HepG2 (cell line): ENCODE measurements around the gene BCL2. TPM values are rescaled to one million over a fixed set of nuclear protein-coding genes. Genes with fewer than 3 reads are reported as not detected.

ENCODE experiments used
- ATAC-seq: fragments of 200-7000 bp; cut with Tn5 transposase; 3 replicates; pipeline ENCODE4 v1.9.1; 2020; ENCODE audit warnings: mild to moderate bottlenecking, moderate library complexity
- BruUV-seq: library from RNA; stranded (reverse); fragments of 400-500 nt; replicated peaks from 2 replicates; lab custom pipeline; 2021; lab: Mats Ljungman, UMichigan
- CTCF ChIA-PET: fragments of 300-600 bp; formaldehyde crosslinking; extraction: SDS; loops from one replicate; lab custom pipeline; 2021; ENCODE audit warnings: low total read pairs, inconsistent platforms, low intra/inter-chr PET ratio; lab: Yijun Ruan, JAX
- POLR2A ChIA-PET: fragments of 350-600 bp; sonication (Branson Sonifier 250); formaldehyde crosslinking; loops from one replicate; lab custom pipeline; 2020; ENCODE audit warnings: antibody characterized with exemption, inconsistent platforms; lab: Yijun Ruan, JAX
- DNase-seq: peaks from one replicate; pipeline ENCODE4 v3.0.0-alpha.2; 2015; ENCODE audit warnings: low spot score
- FAIRE-seq: peaks from 3 replicates; lab custom pipeline; 2011; peaks lifted over from hg19 to GRCh38; lab: Jason Lieb, UNC
- H2AFZ ChIP-seq: one replicate; pipeline ENCODE4 v1.6.1; 2011; ENCODE audit warnings: low read length, inconsistent platforms
- H3K27ac ChIP-seq: fragments of 300-600 bp; 3 replicates; pipeline ENCODE4 v1.8.0; 2011; ENCODE audit warnings: mixed run types, mild to moderate bottlenecking, mixed read lengths, low read length, inconsistent platforms; ENCODE audit not compliant: insufficient read depth; ENCODE audit errors: extremely low read length
- H3K27me3 ChIP-seq, 2 experiments: fragments of 200-600 bp in 1 of 2; 2 replicates in 1 of 2; 3 replicates in 1 of 2; pipeline versions ENCODE4 v1.6.0 to v1.8.0; 2011; ENCODE audit warnings: low read length in 2 of 2, mild to moderate bottlenecking in 2 of 2, moderate library complexity in 2 of 2, inconsistent platforms in 1 of 2; ENCODE audit not compliant: insufficient read depth in 2 of 2, control insufficient read depth in 1 of 2
- H3K36me3 ChIP-seq, 2 experiments: fragments of 200-600 bp in 1 of 2; replicated peaks in 1 of 2; 2 replicates in 1 of 2; 3 replicates in 1 of 2; pipeline versions ENCODE4 v1.5.1 to v1.8.0; 2011; ENCODE audit warnings: low read length in 2 of 2, inconsistent platforms in 1 of 2; ENCODE audit not compliant: insufficient read depth in 2 of 2, control insufficient read depth in 1 of 2
- H3K4me1 ChIP-seq: 2 replicates; pipeline ENCODE4 v1.5.1; 2012; ENCODE audit warnings: low read length, inconsistent platforms; ENCODE audit not compliant: insufficient read depth
- H3K4me2 ChIP-seq: 2 replicates; pipeline ENCODE4 v1.6.0; 2011; ENCODE audit warnings: low read depth, low read length, inconsistent platforms
- H3K4me3 ChIP-seq, 3 experiments: fragments of 200-600 bp in 1 of 3; sonication (generic), shearing (Covaris generic) in 1 of 3; replicated peaks in 1 of 3; 2 replicates each; pipeline ENCODE4 v1.5.1; 2011 to 2016; ENCODE audit warnings: low read length in 3 of 3, inconsistent platforms in 2 of 3, low read depth in 2 of 3, mild to moderate bottlenecking in 2 of 3, control low read depth in 1 of 3, mixed read lengths in 1 of 3; ENCODE audit not compliant: insufficient read depth in 1 of 3
- H3K79me2 ChIP-seq: one replicate; pipeline ENCODE4 v1.6.1; 2011; ENCODE audit warnings: low read length, inconsistent platforms; ENCODE audit not compliant: insufficient read depth
- H3K9ac ChIP-seq: 2 replicates; pipeline ENCODE4 v1.6.0; 2011; ENCODE audit warnings: mild to moderate bottlenecking, low read depth, low read length, inconsistent platforms; ENCODE audit not compliant: insufficient read depth
- H3K9me3 ChIP-seq: 2 replicates; pipeline ENCODE4 v1.5.1; 2012; ENCODE audit warnings: mild to moderate bottlenecking, low read length
- H4K20me1 ChIP-seq: 2 replicates; pipeline ENCODE4 v1.6.0; 2011; ENCODE audit warnings: inconsistent platforms, mild to moderate bottlenecking, low read length, moderate library complexity; ENCODE audit not compliant: insufficient read depth
- E2F5 ChIP-seq: sonication (generic); formaldehyde crosslinking; conservative IDR thresholded peaks from 2 replicates; pipeline ENCODE4 v1.4.0; 2020; ENCODE audit warnings: missing genetic modification reagents
- FOXP1 ChIP-seq, 2 experiments: fragments of 450-650 bp in 1 of 2; IDR thresholded peaks; 2 replicates each; pipeline ENCODE4 v1.6.1; 2017 to 2018; ENCODE audit warnings: antibody characterized with exemption in 1 of 2
- KLF9 ChIP-seq: IDR thresholded peaks from 2 replicates; pipeline ENCODE4 v1.6.1; 2016; ENCODE audit warnings: low read depth
- RFX5 ChIP-seq: IDR thresholded peaks from 2 replicates; pipeline ENCODE4 v1.6.1; 2011; ENCODE audit warnings: low read depth, low read length, improper control_type of control experiment
- RORA ChIP-seq: sonication (generic); formaldehyde crosslinking; IDR thresholded peaks from 2 replicates; pipeline ENCODE4 v1.5.0; 2020; ENCODE audit warnings: mild to moderate bottlenecking, missing genetic modification reagents, moderate library complexity
- STAT5B ChIP-seq: sonication (generic); formaldehyde crosslinking; IDR thresholded peaks from 2 replicates; pipeline ENCODE4 v1.4.0; 2020; ENCODE audit warnings: missing genetic modification reagents
- THAP7 ChIP-seq: sonication (generic); formaldehyde crosslinking; IDR thresholded peaks from 2 replicates; pipeline ENCODE4 v1.8.1; 2023; ENCODE audit warnings: mild to moderate bottlenecking, missing genetic modification reagents
- THYN1 ChIP-seq: sonication (generic); formaldehyde crosslinking; IDR thresholded peaks from 2 replicates; pipeline ENCODE4 v1.8.1; 2023; ENCODE audit warnings: low read depth, mild to moderate bottlenecking, moderate library complexity, missing genetic modification reagents, borderline replicate concordance
- ZBTB44 ChIP-seq: sonication (generic); formaldehyde crosslinking; IDR thresholded peaks from 2 replicates; pipeline ENCODE4 v1.4.0; 2020; ENCODE audit warnings: missing genetic modification reagents
- ZNF432 ChIP-seq: sonication (generic); formaldehyde crosslinking; IDR thresholded peaks from 2 replicates; pipeline ENCODE4 v1.5.0; 2020; ENCODE audit warnings: missing genetic modification reagents, mild to moderate bottlenecking, borderline replicate concordance
- ZNF556 ChIP-seq: sonication (generic); formaldehyde crosslinking; IDR thresholded peaks from 2 replicates; pipeline ENCODE4 v1.4.0; 2020; ENCODE audit warnings: mild to moderate bottlenecking, missing genetic modification reagents, borderline replicate concordance
- ZNF83 ChIP-seq: sonication (generic); formaldehyde crosslinking; IDR thresholded peaks from 2 replicates; pipeline ENCODE4 v1.4.0; 2020; ENCODE audit warnings: missing genetic modification reagents, mild to moderate bottlenecking, borderline replicate concordance
- ZNF839 ChIP-seq: sonication (generic); formaldehyde crosslinking; IDR thresholded peaks from 2 replicates; pipeline ENCODE4 v1.4.0; 2020; ENCODE audit warnings: missing genetic modification reagents, mild to moderate bottlenecking, borderline replicate concordance
- ZNF850 ChIP-seq: sonication (generic); formaldehyde crosslinking; conservative IDR thresholded peaks from 2 replicates; pipeline ENCODE4 v1.9.0; 2021; ENCODE audit warnings: mild to moderate bottlenecking, missing genetic modification reagents
- WGBS: methylation state at CpG from one replicate; pipeline ENCODE4 v1.1.6; 2017; ENCODE audit warnings: low lambda C conversion rate; 5-methylcytosine and 5-hydroxymethylcytosine counted together
- in situ Hi-C: cut with HindIII; loops from 2 replicates; pipeline ENCODE4 v1.10.0; 2017; ENCODE audit warnings: low pct_unique_long_range_greater_than_20kb; ENCODE audit not compliant: extremely low pct_ligation_motif_present
- intact Hi-C: fragments of 100-400 bp; cut with micrococcal nuclease; formaldehyde crosslinking; loops from one replicate; pipeline ENCODE4 v1.10.0; 2022; ENCODE audit not compliant: unreplicated experiment
- polyA plus RNA-seq, 8 experiments: library from polyadenylated mRNA; depleted of rRNA in 3 of 8; stranded (reverse) in 7 of 8; unstranded in 1 of 8; fragments of >200 nt; fragmentation: Illumina TruSeq in 4 of 8; extraction: Trizol in 4 of 8; gene quantifications; 2 replicates each; pipeline versions ENCODE4 v1.2.1 to v1.2.3, GENCODE V29; 2011 to 2016; ENCODE audit warnings: low read depth in 4 of 8, missing spikeins in 1 of 8, mixed read lengths in 1 of 8; ENCODE audit not compliant: insufficient read depth in 1 of 8
- total RNA-seq, 5 experiments: library from RNA; depleted of rRNA; stranded (reverse); fragments of >200 nt; fragmentation: Illumina TruSeq; extraction: Trizol; gene quantifications; 2 replicates each; pipeline ENCODE4 v1.2.3, GENCODE V29; 2016; ENCODE audit warnings: low read depth in 1 of 5
- TF ChIP-seq, protein P1 (sequence below): sonication (generic); formaldehyde crosslinking; IDR thresholded peaks from 2 replicates; pipeline ENCODE4 v1.5.0; 2020; ENCODE audit warnings: mild to moderate bottlenecking, missing genetic modification reagents
- TF ChIP-seq, protein P2 (sequence below): sonication (generic); formaldehyde crosslinking; IDR thresholded peaks from 2 replicates; pipeline ENCODE4 v1.5.0; 2020; ENCODE audit warnings: missing genetic modification reagents

The BCL2 gene
- total and polyA plus RNA-seq, 2 of the 13 experiments (the other 11 are each of a cell fraction or from before 2014, with no cell fraction given): 0.07 to 0.53 TPM

GRCh38 chr18:63315131-63315662, 4.4 kb downstream of the BCL2 start:
- BruUV-seq: no TSS peak
- Histone ChIP-seq H3K36me3 (no peaks in the 10 kb centered on the region), H3K27ac (no peak overlapping the region), H3K79me2 (no peaks in the 10 kb centered on the region), H3K27me3 (peaks cover 0 to 32% of the 10 kb centered on the region in 2 experiments; a peak in 4 of 5 replicates), H3K4me1 (peaks cover 27% of the 10 kb centered on the region), H2AFZ (no peak overlapping the region), H3K4me2 (no peak overlapping the region), H3K4me3 (no peak overlapping the region), H3K9me3 (no peaks in the 10 kb centered on the region), H3K9ac (no peak overlapping the region), H4K20me1 (no peaks in the 10 kb centered on the region)
- FAIRE-seq: no peak
- in situ Hi-C loops: loop anchor here (10.0 kb wide), 1 partner anchor 180 kb away; no protein-coding TSS in a partner anchor
- 3% methylated on average over 2 of the region's 3 CpGs for WGBS
- no peak for ATAC-seq
- ChIA-PET POLR2A (no interaction called here), CTCF (no interaction called here)
- no peak for DNase-seq
- intact Hi-C loops: no loop called here
- TF ChIP-seq ZNF556 (CRISPR knock-in tag) (no peak), KLF9 (CRISPR knock-in tag) (no peak), ZBTB44 (CRISPR knock-in tag) (no peak), ZNF432 (CRISPR knock-in tag) (no peak), RORA (CRISPR knock-in tag) (no peak), THAP7 (CRISPR knock-in tag) (no peak), ZNF839 (CRISPR knock-in tag) (no peak), THYN1 (CRISPR knock-in tag) (no peak), ZNF850 (no peak), FOXP1 (IDR thresholded peaks at IDR 0.05) (no peak), FOXP1 (CRISPR knock-in tag; IDR thresholded peaks at IDR 0.05) (no peak), STAT5B (no peak), ZNF83 (no peak), RFX5 (no peak), E2F5 (no peak)
- TF ChIP-seq, protein P1, sequence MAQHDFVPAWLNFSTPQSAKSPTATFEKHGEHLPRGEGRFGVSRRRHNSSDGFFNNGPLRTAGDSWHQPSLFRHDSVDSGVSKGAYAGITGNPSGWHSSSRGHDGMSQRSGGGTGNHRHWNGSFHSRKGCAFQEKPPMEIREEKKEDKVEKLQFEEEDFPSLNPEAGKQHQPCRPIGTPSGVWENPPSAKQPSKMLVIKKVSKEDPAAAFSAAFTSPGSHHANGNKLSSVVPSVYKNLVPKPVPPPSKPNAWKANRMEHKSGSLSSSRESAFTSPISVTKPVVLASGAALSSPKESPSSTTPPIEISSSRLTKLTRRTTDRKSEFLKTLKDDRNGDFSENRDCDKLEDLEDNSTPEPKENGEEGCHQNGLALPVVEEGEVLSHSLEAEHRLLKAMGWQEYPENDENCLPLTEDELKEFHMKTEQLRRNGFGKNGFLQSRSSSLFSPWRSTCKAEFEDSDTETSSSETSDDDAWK (CRISPR knock-in tag): no peak
- TF ChIP-seq, protein P2, sequence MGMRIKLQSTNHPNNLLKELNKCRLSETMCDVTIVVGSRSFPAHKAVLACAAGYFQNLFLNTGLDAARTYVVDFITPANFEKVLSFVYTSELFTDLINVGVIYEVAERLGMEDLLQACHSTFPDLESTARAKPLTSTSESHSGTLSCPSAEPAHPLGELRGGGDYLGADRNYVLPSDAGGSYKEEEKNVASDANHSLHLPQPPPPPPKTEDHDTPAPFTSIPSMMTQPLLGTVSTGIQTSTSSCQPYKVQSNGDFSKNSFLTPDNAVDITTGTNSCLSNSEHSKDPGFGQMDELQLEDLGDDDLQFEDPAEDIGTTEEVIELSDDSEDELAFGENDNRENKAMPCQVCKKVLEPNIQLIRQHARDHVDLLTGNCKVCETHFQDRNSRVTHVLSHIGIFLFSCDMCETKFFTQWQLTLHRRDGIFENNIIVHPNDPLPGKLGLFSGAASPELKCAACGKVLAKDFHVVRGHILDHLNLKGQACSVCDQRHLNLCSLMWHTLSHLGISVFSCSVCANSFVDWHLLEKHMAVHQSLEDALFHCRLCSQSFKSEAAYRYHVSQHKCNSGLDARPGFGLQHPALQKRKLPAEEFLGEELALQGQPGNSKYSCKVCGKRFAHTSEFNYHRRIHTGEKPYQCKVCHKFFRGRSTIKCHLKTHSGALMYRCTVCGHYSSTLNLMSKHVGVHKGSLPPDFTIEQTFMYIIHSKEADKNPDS (CRISPR knock-in tag): no peak
